Smooth muscle cell (in vitro differentiated cells): Measurements from ENCODE around the gene GPRIN3. TPM values are rescaled to one million over a fixed set of nuclear protein-coding genes. Genes with fewer than 3 reads are reported as not detected.

Source experiments
- DNase-seq: peaks from one replicate; lab custom pipeline; 2025; ENCODE audit not compliant: unreplicated experiment; lab: John Stamatoyannopoulos, UW
- H2AFZ ChIP-seq: fragments of 200-600 bp; sonication (generic); 2 replicates; pipeline ENCODE4 v1.6.0; 2016; ENCODE audit warnings: antibody characterized with exemption, low read depth, mild to moderate bottlenecking
- H3F3A ChIP-seq: fragments of 200-600 bp; sonication (generic); 2 replicates; pipeline ENCODE4 v1.6.0; 2017; ENCODE audit warnings: antibody characterized with exemption, low read depth
- H3K27ac ChIP-seq: fragments of 200-600 bp; sonication (generic); 2 replicates; pipeline ENCODE4 v1.5.1; 2016; ENCODE audit warnings: low read depth, mild to moderate bottlenecking
- H3K27me3 ChIP-seq: fragments of 200-600 bp; sonication (generic); 2 replicates; pipeline ENCODE4 v1.6.1; 2016; ENCODE audit warnings: low read depth, mild to moderate bottlenecking
- H3K36me3 ChIP-seq: fragments of 200-600 bp; sonication (generic); 2 replicates; pipeline ENCODE4 v1.5.1; 2016; ENCODE audit warnings: low read depth
- H3K4me1 ChIP-seq: fragments of 200-600 bp; sonication (generic); 2 replicates; pipeline ENCODE4 v1.5.1; 2016; ENCODE audit warnings: low read depth
- H3K4me2 ChIP-seq: fragments of 200-600 bp; sonication (generic); 2 replicates; pipeline ENCODE4 v1.6.0; 2016; ENCODE audit warnings: mild to moderate bottlenecking
- H3K4me3 ChIP-seq: fragments of 200-600 bp; sonication (generic); 2 replicates; pipeline ENCODE4 v1.5.1; 2016; ENCODE audit warnings: mild to moderate bottlenecking
- H3K79me2 ChIP-seq: fragments of 200-600 bp; sonication (generic); 2 replicates; pipeline ENCODE4 v1.6.0; 2016; ENCODE audit warnings: low read depth, mild to moderate bottlenecking
- H3K9ac ChIP-seq: fragments of 200-600 bp; sonication (generic); 2 replicates; pipeline ENCODE4 v1.6.0; 2016; ENCODE audit warnings: low read depth
- H3K9me3 ChIP-seq: fragments of 200-600 bp; sonication (generic); replicated peaks from 2 replicates; pipeline ENCODE4 v1.5.1; 2016; ENCODE audit warnings: low read depth
- H4K20me1 ChIP-seq: fragments of 200-600 bp; sonication (generic); 2 replicates; pipeline ENCODE4 v1.6.0; 2016; ENCODE audit warnings: low read depth
- CTCF ChIP-seq: fragments of 200-600 bp; sonication (generic); IDR thresholded peaks from 2 replicates; pipeline ENCODE4 v1.5.1; 2017; ENCODE audit warnings: borderline replicate concordance, mild to moderate bottlenecking, antibody characterized with exemption; ENCODE audit not compliant: insufficient read depth, poor library complexity, severe bottlenecking
- WGBS: methylation state at CpG from one replicate; pipeline ENCODE4 v1.1.7; 2016; ENCODE audit warnings: low lambda C conversion rate; 5-methylcytosine and 5-hydroxymethylcytosine counted together
- polyA plus RNA-seq: library from polyadenylated mRNA; unstranded; fragments of >200 nt; fragmentation: Nextera tagmentation; extraction: Ambion mirVana; gene quantifications from 2 replicates; pipeline ENCODE4 v1.2.1, GENCODE V29; 2016
- total RNA-seq: library from RNA; depleted of rRNA; stranded (reverse); fragments of >200 nt; gene quantifications from 2 replicates; pipeline ENCODE4 v1.2.3, GENCODE V29; 2014

GPRIN3 gene
- total and polyA plus RNA-seq, 2 experiments from 2014 or later, result 0.47 to 1.8 TPM

- no peak for TF ChIP-seq CTCF
- Histone ChIP-seq H3K27me3 (no peaks in the 10 kb centered on the region), H3K4me1 (no peaks in the 10 kb centered on the region), H3K27ac (no peak overlapping the region), H3K79me2 (no peaks in the 10 kb centered on the region), H2AFZ (no peak overlapping the region), H3K9ac (no peak overlapping the region), H3K4me3 (no peak overlapping the region), H3K4me2 (peak overlapping the region; percentile 28), H3F3A (no peaks in the 10 kb centered on the region), H3K36me3 (no peaks in the 10 kb centered on the region), H4K20me1 (no peaks in the 10 kb centered on the region), H3K9me3 (no peaks in the 10 kb centered on the region)
- 88% methylated on average over 2 of the region's 2 CpGs for WGBS
- DNase-seq, result no peak
Measured at GRCh38 chr4:89298155-89298554, 9.4 kb downstream of the GPRIN3 start.

DNA sequence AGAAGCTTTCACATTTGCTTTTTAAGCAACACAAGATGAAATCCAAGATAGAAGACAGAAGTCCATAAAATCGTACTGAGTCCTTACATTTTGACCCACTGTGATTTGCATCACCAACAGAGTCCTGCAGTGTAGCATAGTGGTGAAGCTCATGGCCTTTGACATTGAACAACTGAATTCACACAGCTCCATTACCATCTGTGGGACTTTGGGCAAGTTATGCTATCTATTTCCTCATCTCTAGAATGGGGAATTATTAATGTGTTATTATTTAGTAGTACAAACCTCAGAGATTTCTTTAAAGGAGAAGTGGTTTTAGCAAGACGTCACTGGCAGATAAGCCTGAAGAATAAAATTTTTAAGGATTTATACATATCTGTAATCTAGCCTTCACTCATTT, 10.7 kb downstream of the GPRIN3 start:
- no peak overlapping the region for H2AFZ ChIP-seq
- H3K27ac ChIP-seq, result no peak overlapping the region
- H4K20me1 ChIP-seq, result no peaks in the 10 kb centered on the region
- DNase-seq, result no peak
- no peak overlapping the region for H3K4me2 ChIP-seq
- no peaks in the 10 kb centered on the region for H3K4me1 ChIP-seq
- H3K4me3 ChIP-seq, result no peak overlapping the region
- 76% methylated on average over 2 of the region's 2 CpGs for WGBS
- no peak for TF ChIP-seq CTCF
- no peaks in the 10 kb centered on the region for H3F3A ChIP-seq
- no peaks in the 10 kb centered on the region for H3K27me3 ChIP-seq
- no peaks in the 10 kb centered on the region for H3K79me2 ChIP-seq
- H3K9ac ChIP-seq, result no peak overlapping the region
- H3K9me3 ChIP-seq, result no peaks in the 10 kb centered on the region
- no peaks in the 10 kb centered on the region for H3K36me3 ChIP-seq

DNA sequence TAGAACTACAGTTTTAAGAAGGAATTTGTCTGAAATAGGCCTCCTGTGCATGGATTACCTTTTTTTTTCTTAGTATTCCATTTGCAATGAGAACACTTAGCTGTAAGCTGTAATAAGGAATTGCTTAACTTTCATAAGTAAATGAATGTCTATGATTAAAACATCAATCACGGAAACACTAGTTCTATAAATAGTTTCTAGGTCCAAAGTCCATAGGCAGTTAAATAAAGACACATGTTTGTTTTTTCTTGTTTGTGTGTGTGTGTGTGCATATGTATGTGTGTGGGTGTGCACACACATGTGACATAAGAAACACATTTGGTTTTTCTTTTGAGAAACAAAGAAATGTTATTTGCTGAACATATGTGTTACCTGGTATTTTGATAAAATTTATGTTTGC, 11.2 kb downstream of the GPRIN3 start:
- Histone ChIP-seq H3K27me3 (no peaks in the 10 kb centered on the region), H3K4me1 (no peaks in the 10 kb centered on the region), H3K27ac (no peak overlapping the region), H2AFZ (no peak overlapping the region), H3K4me3 (no peak overlapping the region), H4K20me1 (no peaks in the 10 kb centered on the region), H3K9me3 (no peaks in the 10 kb centered on the region), H3K79me2 (no peaks in the 10 kb centered on the region), H3K36me3 (no peaks in the 10 kb centered on the region), H3F3A (no peaks in the 10 kb centered on the region), H3K4me2 (no peak overlapping the region), H3K9ac (no peak overlapping the region)
- DNase-seq, result no peak
- 94% methylated on average over 1 of the region's 1 CpG for WGBS
- TF ChIP-seq CTCF, result no peak

GRCh38 chr4:89295415-89295927, 12.1 kb downstream of the GPRIN3 start:
- no peaks in the 10 kb centered on the region for H3K79me2 ChIP-seq
- H3K4me1 ChIP-seq, result no peaks in the 10 kb centered on the region
- no peaks in the 10 kb centered on the region for H3F3A ChIP-seq
- no peak overlapping the region for H3K4me3 ChIP-seq
- no peaks in the 10 kb centered on the region for H3K27me3 ChIP-seq
- no peak overlapping the region for H3K27ac ChIP-seq
- H3K4me2 ChIP-seq, result no peak overlapping the region
- no peak overlapping the region for H2AFZ ChIP-seq
- TF ChIP-seq CTCF, result no peak
- no peak overlapping the region for H3K9ac ChIP-seq
- no peaks in the 10 kb centered on the region for H4K20me1 ChIP-seq
- no peaks in the 10 kb centered on the region for H3K36me3 ChIP-seq
- WGBS, result 96% methylated on average over 3 of the region's 3 CpGs
- no peak for DNase-seq
- no peaks in the 10 kb centered on the region for H3K9me3 ChIP-seq
